Measurements from ENCODE around the gene NBPF1. TPM values are rescaled to one million over a fixed set of nuclear protein-coding genes. Genes with fewer than 3 reads are reported as not detected.
"Not testable (repeated sequence)": the region's sequence is repeated elsewhere in the genome, so short reads cannot be mapped to it uniquely, and the experiment has no call there.

The NBPF1 gene
- total RNA-seq, 2 donors from 2014 or later, result 29.9 to 58.6 TPM

DNA sequence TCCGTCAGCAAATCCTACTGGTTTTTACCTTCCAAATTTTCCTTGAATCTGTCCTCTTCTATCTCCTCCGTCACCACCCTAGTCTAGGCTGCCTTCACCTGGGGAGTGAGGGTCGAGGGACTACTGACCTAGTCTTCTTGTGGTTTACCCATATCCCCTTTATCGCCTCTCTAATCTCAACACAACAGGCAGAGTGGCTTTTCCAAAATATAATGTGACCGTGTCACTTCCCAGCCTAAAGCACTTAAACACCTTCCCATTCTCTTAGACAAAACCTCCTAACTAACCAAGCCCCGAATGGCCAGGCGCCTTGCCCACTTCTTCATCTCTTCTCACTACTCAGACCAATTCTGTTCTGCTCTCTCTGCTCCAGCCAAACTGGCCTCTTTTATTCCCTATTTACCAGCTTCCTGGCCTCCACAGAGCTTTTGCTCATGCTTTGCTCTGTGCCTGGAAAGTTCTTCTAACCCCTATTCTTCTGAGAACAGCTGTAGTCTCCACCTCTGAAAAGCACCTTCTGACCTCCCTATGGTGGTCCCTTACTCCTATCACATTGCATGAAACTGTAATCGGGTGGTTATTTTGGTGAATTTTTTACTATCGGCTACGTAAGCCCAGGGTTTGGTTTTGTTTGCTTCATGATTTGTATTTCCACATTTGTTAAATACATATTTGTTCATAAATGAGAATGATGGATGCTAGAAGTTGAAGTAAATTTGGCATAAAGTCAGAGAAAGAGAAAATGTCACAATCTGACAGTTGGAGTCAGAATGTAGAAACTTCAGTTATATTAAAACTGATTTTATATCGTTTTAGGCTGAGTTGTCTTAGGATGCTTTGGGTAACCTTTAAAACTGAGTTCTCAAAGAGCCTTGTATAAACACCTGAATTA lies 1.2 kb upstream of the NBPF1 start:
- Histone ChIP-seq H3K9me3 (no peaks in the 10 kb centered on the region), H3K27ac (no peak overlapping the region), H3K4me3 (no peak overlapping the region), H3K36me3 (no peaks in the 10 kb centered on the region), H3K4me1 (replicated peaks) (no peaks in the 10 kb centered on the region), H3K27me3 (replicated peaks; ENCODE audit: insufficient read depth) (no peaks in the 10 kb centered on the region)
- WGBS, result 78% methylated on average over 11 of the region's 11 CpGs
- intact Hi-C loops (cut with DNase I), result no loop called here
- DNase-seq (ENCODE audit: low spot score), result peak; percentile 16
- TF ChIP-seq POLR2A (IDR thresholded peaks at IDR 0.05), result no peak
- TF ChIP-seq POLR2AphosphoS5 (IDR thresholded peaks at IDR 0.05), result no peak
- TF ChIP-seq, protein P1, sequence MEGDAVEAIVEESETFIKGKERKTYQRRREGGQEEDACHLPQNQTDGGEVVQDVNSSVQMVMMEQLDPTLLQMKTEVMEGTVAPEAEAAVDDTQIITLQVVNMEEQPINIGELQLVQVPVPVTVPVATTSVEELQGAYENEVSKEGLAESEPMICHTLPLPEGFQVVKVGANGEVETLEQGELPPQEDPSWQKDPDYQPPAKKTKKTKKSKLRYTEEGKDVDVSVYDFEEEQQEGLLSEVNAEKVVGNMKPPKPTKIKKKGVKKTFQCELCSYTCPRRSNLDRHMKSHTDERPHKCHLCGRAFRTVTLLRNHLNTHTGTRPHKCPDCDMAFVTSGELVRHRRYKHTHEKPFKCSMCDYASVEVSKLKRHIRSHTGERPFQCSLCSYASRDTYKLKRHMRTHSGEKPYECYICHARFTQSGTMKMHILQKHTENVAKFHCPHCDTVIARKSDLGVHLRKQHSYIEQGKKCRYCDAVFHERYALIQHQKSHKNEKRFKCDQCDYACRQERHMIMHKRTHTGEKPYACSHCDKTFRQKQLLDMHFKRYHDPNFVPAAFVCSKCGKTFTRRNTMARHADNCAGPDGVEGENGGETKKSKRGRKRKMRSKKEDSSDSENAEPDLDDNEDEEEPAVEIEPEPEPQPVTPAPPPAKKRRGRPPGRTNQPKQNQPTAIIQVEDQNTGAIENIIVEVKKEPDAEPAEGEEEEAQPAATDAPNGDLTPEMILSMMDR (IDR thresholded peaks at IDR 0.05), result no peak

DNA sequence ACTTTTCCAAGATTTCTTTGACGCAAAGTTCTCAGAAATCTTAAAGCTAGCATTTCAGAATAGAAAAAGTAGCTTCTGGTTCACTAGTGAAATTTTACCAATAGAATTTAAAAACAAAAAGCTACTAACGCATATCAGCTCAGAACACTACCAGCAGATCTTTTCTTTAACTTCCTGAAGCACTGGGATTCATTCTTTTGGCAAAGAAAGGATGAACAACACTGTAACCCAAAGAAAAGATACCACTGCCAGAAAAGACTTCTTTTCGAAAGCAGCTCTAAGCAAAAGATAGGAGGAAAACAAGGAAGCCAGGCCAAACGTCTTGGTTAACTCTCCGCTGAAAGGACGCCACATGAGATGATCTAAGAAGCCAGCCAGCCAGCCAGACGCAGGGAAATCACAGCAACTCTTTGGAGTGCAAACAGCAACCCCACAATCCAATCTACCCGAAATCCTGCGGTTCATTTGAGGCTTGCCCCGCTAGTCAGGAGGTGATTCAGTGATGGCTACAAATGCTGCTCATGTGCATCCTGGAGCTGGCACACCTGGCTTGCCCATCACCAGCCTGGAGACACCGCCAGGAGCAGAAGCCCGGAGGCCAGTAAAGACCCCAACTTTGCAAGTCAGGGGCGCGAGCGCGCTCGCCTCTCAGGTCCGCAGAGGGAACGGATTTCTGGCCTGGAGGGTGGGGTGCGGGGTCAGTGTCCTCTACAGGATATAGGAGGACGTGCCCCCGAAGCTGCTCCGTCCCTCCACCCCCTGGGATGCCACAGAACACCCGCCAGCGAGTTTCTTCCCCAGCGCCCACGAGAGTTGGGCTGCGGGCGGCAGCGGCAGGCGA lies 812 bp downstream of the NBPF1 start:
- intact Hi-C loops (cut with DNase I), result no loop called here

DNA sequence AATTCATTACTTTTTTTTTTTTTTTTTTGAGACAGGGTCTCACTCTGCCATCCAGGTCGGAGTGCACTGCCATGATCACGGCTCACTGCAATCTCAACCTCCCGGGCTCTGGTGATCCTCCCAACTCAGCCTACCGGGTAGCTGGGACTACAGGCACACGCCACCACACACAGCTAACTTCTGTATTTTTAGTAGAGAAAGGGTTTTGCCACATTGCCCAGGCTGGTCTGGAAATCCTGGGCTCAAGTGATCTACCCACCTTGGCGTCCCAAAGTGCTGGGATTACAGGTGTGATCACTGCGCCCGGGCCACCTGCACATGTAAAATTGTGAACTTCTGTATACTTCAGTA lies 1.4 kb downstream of the NBPF1 start:
- H3K9me3 ChIP-seq; H3K27me3 ChIP-seq (replicated peaks; ENCODE audit: insufficient read depth); H3K36me3 ChIP-seq; intact Hi-C loops (cut with DNase I); H3K4me3 ChIP-seq; H3K4me1 ChIP-seq (replicated peaks): not testable (repeated sequence)
- H3K27ac ChIP-seq, result peak overlapping the region; percentile 76
- 68% methylated on average over 8 of the region's 8 CpGs for WGBS
- peak; percentile 13 for DNase-seq (ENCODE audit: low spot score)

More for the DNA sequence above, 812 bp downstream of the NBPF1 start:
- TF ChIP-seq POLR2AphosphoS5 (IDR thresholded peaks at IDR 0.05) (peak; percentile 56), POLR2A (IDR thresholded peaks at IDR 0.05) (peak; percentile 13)
- TF ChIP-seq, protein P1 (IDR thresholded peaks at IDR 0.05), result peak in 1 of 4 experiments; percentile 7
- H3K27ac ChIP-seq, result peak overlapping the region; percentile 76
- peak; percentile 75 for DNase-seq (ENCODE audit: low spot score)
- no peaks in the 10 kb centered on the region for H3K4me1 ChIP-seq (replicated peaks)
- no peaks in the 10 kb centered on the region for H3K27me3 ChIP-seq (replicated peaks; ENCODE audit: insufficient read depth)
- no peaks in the 10 kb centered on the region for H3K9me3 ChIP-seq
- peak overlapping the region; percentile 55 to 60 for H3K4me3 ChIP-seq
- no peaks in the 10 kb centered on the region for H3K36me3 ChIP-seq
- 4% methylated on average over 31 of the region's 31 CpGs for WGBS

DNA sequence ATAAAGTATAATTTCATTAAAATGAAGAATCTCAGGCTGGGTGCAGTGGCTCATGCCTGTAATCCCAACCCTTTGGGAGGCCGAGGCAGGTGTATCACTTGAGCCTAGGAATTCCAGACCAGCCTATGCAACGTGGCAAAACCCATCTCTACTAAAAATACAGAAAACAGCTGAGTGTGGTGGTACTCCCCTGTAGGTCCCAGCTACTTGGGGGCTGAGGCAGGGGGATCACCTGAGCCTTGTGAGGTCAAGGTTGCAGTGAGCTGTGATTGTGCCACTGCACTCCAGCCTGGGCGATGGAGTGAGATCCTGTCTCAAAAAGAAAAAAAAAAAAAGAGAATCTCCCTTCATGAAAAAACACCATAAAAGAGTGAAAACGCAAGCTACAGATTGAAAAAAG lies 2.2 kb downstream of the NBPF1 start:
- 82% methylated on average over 4 of the region's 4 CpGs for WGBS
- H3K9me3 ChIP-seq; DNase-seq (ENCODE audit: low spot score); H3K27ac ChIP-seq; H3K4me1 ChIP-seq (replicated peaks); H3K4me3 ChIP-seq; H3K27me3 ChIP-seq (replicated peaks; ENCODE audit: insufficient read depth); intact Hi-C loops (cut with DNase I); H3K36me3 ChIP-seq: not testable (repeated sequence)

DNA sequence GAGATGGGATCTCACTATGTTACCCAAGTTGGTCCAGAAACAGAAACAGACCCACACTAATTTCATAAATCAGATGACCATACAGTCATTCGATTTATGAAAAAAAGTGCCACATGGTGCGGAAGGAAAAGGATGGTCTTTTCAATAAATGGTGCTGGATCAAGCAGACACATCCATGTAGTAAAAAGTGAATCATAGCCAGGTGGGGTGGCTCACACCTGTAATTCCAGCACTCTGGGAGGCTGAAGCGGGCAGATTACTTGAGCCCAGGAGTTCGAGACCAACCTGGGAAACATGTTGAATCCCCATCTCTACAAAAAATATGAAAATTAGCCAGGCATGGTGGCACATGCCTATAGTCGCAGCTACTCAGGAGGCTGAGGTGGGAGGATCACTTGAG lies 2.8 kb downstream of the NBPF1 start:
- DNase-seq (ENCODE audit: low spot score); H3K27me3 ChIP-seq (replicated peaks; ENCODE audit: insufficient read depth); intact Hi-C loops (cut with DNase I); H3K9me3 ChIP-seq; H3K27ac ChIP-seq; H3K36me3 ChIP-seq; H3K4me1 ChIP-seq (replicated peaks); H3K4me3 ChIP-seq: not testable (repeated sequence)
- 95% methylated on average over 5 of the region's 5 CpGs for WGBS

DNA sequence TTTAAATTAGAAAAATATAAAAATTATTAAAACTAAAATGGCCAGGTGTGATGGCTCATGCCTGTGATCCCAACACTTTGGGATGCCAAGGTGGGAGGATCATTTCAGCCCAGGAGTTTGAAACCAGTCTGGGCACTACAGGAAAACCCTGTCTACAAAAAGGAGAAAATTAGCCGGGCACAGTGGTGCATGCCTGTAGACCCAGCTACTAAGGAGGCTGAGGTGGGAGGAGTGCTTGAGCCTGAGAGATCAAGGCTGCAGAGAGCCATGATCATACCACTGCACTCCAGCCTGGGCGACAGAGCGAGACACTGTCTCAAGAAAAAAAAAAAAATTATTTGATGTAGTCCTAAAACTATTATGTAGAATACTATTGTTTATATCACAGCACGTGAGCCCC lies 3.6 kb downstream of the NBPF1 start:
- intact Hi-C loops (cut with DNase I); DNase-seq (ENCODE audit: low spot score); H3K36me3 ChIP-seq; H3K27ac ChIP-seq; H3K27me3 ChIP-seq (replicated peaks; ENCODE audit: insufficient read depth); H3K9me3 ChIP-seq; H3K4me1 ChIP-seq (replicated peaks); H3K4me3 ChIP-seq: not testable (repeated sequence)
- 76% methylated on average over 4 of the region's 4 CpGs for WGBS
